ENCODE results near the gene FAM118B. TPM values are rescaled to one million over a fixed set of nuclear protein-coding genes. Genes with fewer than 3 reads are reported as not detected.

FAM118B gene
- total RNA-seq, 1 experiment from 2014 or later: 13.1 TPM

GRCh38 chr11:126277780-126278179 lies 66.2 kb downstream of the FAM118B start:
- intact Hi-C loops (cut with micrococcal nuclease; ENCODE audit: unreplicated experiment): no loop called here
- ChIA-PET POLR2A (ENCODE audit: unreplicated experiment) (interaction anchor here (0.6 kb wide), 1 partner anchor 308 kb away, joined by 4 read pairs; no protein-coding TSS in a partner anchor), CTCF (no interaction called here)
- Histone ChIP-seq H3K27ac (no peak overlapping the region), H3K4me3 (no peak overlapping the region), H3K36me3 (ENCODE audit: low read depth) (0 out of 2 replicates have a peak, but pooled peaks cover 10% of the 10 kb centered on the region), H4K20me1 (ENCODE audit: insufficient read depth) (no peaks in the 10 kb centered on the region), H3K79me2 (ENCODE audit: low read depth) (no peaks in the 10 kb centered on the region), H3K4me1 (replicated peaks; ENCODE audit: insufficient read depth) (peaks cover 8% of the 10 kb centered on the region; the same call in 1 of the 2 replicates), H3F3A (ENCODE audit: insufficient read depth, low read depth) (no peaks in the 10 kb centered on the region), H3K9me2 (ENCODE audit: insufficient read depth) (no peaks in the 10 kb centered on the region), H3K4me2 (no peak overlapping the region), H2AFZ (no peak overlapping the region), H3K9me3 (ENCODE audit: insufficient read depth, low read depth) (no peaks in the 10 kb centered on the region), H3K27me3 (ENCODE audit: insufficient read depth, low read depth) (no peaks in the 10 kb centered on the region)
- peak in 1 of 2 experiments; percentile 8 for DNase-seq
- BruUV-seq (replicated peaks): no TSS peak
- TF ChIP-seq EZH2 (IDR thresholded peaks at IDR 0.05; ENCODE audit: low read depth) (no peak), CTCF (conservative IDR thresholded peaks at IDR 0.05) (no peak)

- POLR2A ChIA-PET (ENCODE audit: unreplicated experiment): no interaction called here
- intact Hi-C loops (cut with micrococcal nuclease; ENCODE audit: unreplicated experiment): no loop called here
- no peaks in the 10 kb centered on the region for H3K9me3 ChIP-seq (ENCODE audit: insufficient read depth, low read depth)
- no peaks in the 10 kb centered on the region for H4K20me1 ChIP-seq (ENCODE audit: insufficient read depth)
- CTCF ChIA-PET: no interaction called here
- 0 out of 2 replicates have a peak, but pooled peaks cover 7% of the 10 kb centered on the region for H3K36me3 ChIP-seq (ENCODE audit: low read depth)
- peaks cover 11% of the 10 kb centered on the region; the same call in 1 of the 2 replicates for H3K4me1 ChIP-seq (replicated peaks; ENCODE audit: insufficient read depth)
- no peaks in the 10 kb centered on the region for H3K9me2 ChIP-seq (ENCODE audit: insufficient read depth)
- H3K27me3 ChIP-seq (ENCODE audit: insufficient read depth, low read depth): no peaks in the 10 kb centered on the region
- H3K4me2 ChIP-seq: no peak overlapping the region
- no peak overlapping the region for H3K4me3 ChIP-seq
- H3F3A ChIP-seq (ENCODE audit: insufficient read depth, low read depth): peaks cover 9% of the 10 kb centered on the region; the same call in 1 of the 2 replicates
- H3K79me2 ChIP-seq (ENCODE audit: low read depth): peaks cover 7% of the 10 kb centered on the region
- no TSS peak for BruUV-seq (replicated peaks)
- peak in 1 of 2 experiments; percentile 31 for DNase-seq
- TF ChIP-seq EZH2 (IDR thresholded peaks at IDR 0.05; ENCODE audit: low read depth): no peak
- no peak for TF ChIP-seq CTCF (conservative IDR thresholded peaks at IDR 0.05)
- no peak overlapping the region for H2AFZ ChIP-seq
- no peak overlapping the region for H3K27ac ChIP-seq
Observed at GRCh38 chr11:126279191-126279590, 67.6 kb downstream of the FAM118B start.

GRCh38 chr11:126280595-126280994 lies 69.0 kb downstream of the FAM118B start:
- POLR2A ChIA-PET (ENCODE audit: unreplicated experiment): no interaction called here

More at GRCh38 chr11:126280595-126280994, 69.0 kb downstream of the FAM118B start:
- Histone ChIP-seq H2AFZ (no peak overlapping the region), H3K27me3 (ENCODE audit: insufficient read depth, low read depth) (no peaks in the 10 kb centered on the region), H3K27ac (no peak overlapping the region), H3F3A (ENCODE audit: insufficient read depth, low read depth) (peaks cover 15% of the 10 kb centered on the region; the same call in 1 of the 2 replicates), H3K79me2 (ENCODE audit: low read depth) (peaks cover 14% of the 10 kb centered on the region), H3K36me3 (ENCODE audit: low read depth) (0 out of 2 replicates have a peak, but pooled peaks cover 3% of the 10 kb centered on the region), H3K4me2 (no peak overlapping the region), H3K4me1 (replicated peaks; ENCODE audit: insufficient read depth) (peaks cover 23% of the 10 kb centered on the region), H3K4me3 (no peak overlapping the region), H3K9me2 (ENCODE audit: insufficient read depth) (no peaks in the 10 kb centered on the region), H3K9me3 (ENCODE audit: insufficient read depth, low read depth) (no peaks in the 10 kb centered on the region), H4K20me1 (ENCODE audit: insufficient read depth) (no peaks in the 10 kb centered on the region)
- TF ChIP-seq CTCF (conservative IDR thresholded peaks at IDR 0.05): no peak
- no peak for TF ChIP-seq EZH2 (IDR thresholded peaks at IDR 0.05; ENCODE audit: low read depth)
- BruUV-seq (replicated peaks): no TSS peak
- intact Hi-C loops (cut with micrococcal nuclease; ENCODE audit: unreplicated experiment): no loop called here
- CTCF ChIA-PET: no interaction called here
- peak in 1 of 2 experiments; percentile 21 for DNase-seq

Data from PC-9 (cell line).